Forelimb muscle (tissue), 1 donor: ENCODE measurements around the gene PVALB. TPM values are rescaled to one million over a fixed set of nuclear protein-coding genes. Genes with fewer than 3 reads are reported as not detected.

Experiments
- DNase-seq: peaks from one replicate; pipeline ENCODE4 v3.0.0-alpha.2; 2013; ENCODE audit warnings: low read depth
- polyA plus RNA-seq: library from polyadenylated mRNA; unstranded; fragments of 120-200 nt; gene quantifications from one replicate; pipeline ENCODE4 v1.2.1, GENCODE V29; 2013; ENCODE audit not compliant: insufficient read length

PVALB gene
- polyA plus RNA-seq, 1 donor, result 22.8 TPM

DNA sequence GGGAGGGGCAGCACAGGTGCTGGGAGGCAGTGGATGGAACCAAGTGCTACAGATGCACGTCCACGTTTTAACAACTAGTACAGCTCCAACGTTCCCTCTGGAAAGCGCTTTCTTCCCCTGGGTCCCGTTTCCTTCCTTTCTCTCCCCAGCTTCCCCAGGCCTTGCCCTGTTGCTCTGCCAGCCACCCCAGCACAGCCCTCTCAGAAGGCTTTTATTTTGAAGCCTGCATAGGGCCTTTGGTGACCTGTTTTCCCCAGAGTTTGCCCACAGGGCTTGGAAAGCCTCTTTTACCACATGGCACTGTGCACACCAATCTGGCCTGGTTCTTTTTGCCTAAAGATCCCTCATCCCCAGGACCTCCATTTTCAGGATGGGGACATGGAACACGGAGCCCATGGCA, 30.1 kb upstream of the PVALB start:
- no peak for DNase-seq

DNA sequence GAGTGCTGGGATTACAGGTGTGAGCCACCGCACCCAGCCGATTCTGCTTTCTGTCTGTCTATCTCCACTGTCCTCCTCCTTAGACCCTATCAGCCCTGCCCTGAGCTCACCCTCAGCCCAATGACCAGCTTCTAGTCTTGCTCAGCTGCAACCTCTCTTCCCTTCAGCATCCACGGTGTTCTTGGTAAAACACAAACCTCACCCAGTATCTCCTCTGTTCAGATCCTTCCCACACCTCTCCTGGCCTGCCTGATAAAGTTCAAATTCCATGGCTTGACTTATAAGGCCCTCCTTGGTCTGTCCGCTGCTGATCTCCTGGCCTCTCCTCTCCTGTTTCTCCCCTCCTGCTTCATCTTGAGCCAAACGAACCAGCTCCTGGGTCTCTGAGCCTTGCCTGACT, 29.4 kb upstream of the PVALB start:
- no peak for DNase-seq

DNA sequence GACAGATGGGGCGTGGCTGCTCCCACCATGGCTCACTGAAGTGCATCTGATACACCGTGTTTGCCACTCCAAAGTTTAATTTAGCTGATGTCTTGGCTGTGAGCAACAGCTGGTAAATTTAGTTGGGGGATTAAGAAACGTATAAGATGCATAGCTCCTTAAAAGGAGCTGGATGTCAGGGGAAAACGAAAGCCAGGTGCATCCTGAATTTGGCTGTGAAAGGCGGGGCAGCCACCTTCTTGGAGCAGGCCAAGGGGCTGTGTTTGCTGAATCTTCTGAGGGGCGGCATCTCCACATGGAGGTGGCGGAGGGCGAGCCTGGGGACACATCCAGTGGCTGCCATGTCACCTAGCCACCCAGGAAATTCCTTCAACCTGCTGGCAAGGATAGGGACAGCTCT, 23.3 kb upstream of the PVALB start:
- no peak for DNase-seq

DNA sequence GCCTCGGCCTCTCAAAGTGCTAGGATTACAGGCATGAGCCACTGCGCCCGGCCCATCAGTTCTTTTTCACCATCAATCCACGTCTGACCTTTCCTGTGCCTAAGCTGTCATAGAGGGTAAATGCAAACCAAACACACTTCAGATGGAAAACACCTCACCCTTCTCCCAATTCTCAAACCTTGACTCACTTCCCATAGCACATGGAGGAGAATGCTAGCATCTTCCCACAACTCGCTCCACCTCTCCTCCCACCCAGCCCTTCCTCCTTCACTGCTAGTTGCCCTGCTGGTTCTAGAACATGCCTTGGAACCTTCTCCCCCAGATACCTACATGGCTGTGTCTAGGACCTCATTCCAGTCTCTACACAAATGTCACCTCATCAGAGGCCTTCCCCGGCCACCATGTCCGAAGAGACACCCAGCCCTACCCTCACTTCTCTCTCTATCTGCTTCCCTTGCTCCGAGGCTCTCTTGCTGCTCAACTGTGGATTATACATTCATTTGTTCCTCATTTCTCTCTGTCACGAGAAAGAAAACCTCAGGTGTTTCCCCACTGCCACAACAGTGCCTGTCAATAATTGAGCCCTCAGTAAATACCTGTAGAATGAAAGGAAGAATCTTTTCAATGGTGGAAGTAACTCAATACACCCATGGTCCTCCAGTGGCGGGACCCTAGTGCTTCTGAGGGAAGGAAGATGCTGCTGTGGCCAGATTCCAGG, 22.7 kb upstream of the PVALB start:
- DNase-seq, result no peak

DNA sequence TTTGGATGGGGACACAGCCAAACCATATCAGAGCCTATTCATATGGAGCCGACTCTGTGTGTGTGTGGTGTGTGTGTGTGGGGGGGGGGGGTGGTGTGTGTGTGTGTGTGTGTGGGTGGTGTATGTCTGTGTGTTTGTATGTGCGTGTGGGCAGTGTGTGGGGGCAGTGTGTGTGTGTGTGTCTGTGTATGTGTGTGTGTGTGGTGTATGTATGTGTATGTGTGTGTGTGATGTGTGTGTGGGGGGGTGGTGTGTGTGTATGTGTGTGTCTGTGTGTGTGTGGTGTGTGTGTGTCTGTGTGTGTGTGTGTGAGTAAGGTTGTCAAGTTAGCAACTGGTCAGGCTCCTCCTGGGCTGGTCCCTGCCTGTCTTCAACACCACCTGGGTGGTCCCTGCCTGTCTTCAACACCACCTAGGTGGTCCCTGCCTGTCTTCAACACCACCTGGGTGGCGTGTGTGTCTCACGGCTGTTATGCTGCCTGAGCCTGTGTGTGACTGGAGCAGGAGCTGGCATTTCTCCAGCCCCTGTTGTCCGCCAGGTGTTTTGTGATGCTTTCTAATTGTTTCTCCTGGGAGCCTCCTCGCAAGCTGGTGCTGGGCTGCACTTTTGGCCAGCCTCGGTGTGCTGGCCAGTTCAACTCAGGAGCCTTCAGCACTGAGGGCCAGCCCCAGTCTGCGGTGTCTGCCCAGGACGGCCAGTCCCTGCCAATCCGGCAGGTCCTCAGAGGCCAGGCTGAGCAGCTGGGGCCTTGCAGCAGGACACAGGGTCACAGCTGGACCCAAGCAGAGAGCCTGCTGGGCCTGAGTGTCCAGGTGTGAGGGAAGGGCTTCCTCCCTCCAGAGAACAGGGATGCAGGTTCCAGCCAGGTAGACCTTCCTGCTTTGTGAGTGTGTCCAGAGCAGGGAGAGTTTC, 21.5 kb upstream of the PVALB start:
- DNase-seq, result no peak

GRCh38 chr22:36835903-36836302, 19.1 kb upstream of the PVALB start:
- DNase-seq, result no peak

GRCh38 chr22:36833073-36833472, 16.2 kb upstream of the PVALB start:
- DNase-seq, result no peak

DNA sequence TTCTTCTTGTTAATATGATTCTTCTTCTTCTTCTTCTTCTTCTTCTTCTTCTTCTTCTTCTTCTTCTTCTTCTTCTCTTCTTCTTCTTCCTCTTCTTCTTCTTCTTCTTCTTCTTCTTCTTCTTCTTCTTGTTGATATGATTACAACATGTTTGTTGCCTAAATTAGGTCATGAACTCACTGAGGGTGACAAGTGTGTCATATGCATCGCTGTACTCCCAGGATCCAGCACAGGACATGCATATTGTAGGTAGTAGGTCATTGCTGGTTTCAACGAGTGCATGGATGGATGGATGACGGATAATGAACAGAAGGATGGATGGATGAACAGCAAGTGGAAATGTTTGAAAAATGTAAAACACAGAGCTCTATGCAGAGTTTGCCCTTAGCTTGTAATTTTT, 14.9 kb upstream of the PVALB start:
- DNase-seq, result no peak

DNA sequence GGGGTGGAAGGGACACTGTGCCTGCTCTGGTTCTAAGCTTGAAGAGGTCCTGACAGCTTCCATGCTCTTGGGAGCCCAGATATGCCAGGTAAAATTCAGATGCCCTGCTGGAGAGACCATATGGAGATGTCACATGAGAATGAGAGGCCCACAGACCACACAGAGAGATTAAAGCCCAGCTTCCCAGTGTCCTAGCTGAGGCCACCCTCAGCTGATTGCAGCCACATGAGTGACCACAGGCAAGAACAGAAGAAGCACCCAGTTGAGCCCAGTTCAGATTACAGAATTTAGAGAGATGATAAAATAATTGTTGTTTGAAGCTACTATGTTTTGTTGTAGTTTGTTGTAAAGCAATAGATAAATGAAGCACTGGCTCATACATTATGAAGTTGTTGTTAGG, 14.4 kb upstream of the PVALB start:
- no peak for DNase-seq

GRCh38 chr22:36830601-36831000, 13.8 kb upstream of the PVALB start:
- no peak for DNase-seq

DNA sequence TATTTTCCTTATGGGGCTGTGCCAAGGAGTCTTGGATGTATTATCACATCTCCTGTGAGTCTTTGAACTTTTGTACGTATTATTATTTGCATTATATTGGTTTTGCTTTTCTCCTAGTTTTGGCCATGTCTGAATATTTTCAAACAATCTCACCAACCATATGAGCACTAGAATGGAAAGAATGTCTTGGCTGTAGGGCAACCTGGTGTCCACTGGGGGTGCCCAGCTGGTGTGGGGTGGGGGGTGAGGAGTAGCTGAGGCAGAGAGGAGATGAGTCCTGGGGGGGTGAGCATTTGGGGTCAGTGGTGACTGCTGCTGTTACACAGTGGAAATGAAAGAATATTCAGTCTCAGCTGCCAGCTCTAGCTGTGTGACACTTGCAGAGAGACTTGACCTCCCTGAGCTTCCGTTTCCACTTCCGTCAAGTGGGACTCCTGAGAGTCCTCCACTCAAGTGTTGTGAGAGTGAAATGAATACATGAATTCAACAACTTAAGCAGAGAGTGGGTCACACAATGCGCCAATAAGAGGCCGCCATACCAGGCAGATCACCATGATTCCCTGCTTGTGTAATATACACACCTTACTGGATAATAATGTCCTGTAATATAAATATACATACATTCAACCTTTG, 12.7 kb upstream of the PVALB start:
- DNase-seq, result no peak

DNA sequence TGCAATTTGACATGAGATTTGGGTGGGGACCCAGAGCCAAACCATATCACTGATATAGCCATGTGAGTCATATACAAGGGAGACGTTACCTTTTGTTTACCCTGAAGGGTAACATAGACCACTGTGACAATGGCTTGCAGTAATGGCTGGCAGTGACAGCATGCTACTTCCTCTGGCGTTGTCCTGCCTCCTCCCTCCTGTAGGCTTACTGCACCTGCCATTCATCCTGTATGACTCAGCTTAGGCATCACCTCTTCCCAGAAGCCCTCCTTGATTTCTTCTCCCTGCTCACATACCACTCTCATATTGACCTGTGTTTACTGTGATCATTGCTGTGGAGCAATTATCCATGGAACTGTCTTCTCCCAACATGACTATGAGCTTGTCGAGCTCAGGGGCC, 12.0 kb upstream of the PVALB start:
- no peak for DNase-seq

- no peak for DNase-seq
Measured at GRCh38 chr22:36826262-36826661, 9.4 kb upstream of the PVALB start.

DNA sequence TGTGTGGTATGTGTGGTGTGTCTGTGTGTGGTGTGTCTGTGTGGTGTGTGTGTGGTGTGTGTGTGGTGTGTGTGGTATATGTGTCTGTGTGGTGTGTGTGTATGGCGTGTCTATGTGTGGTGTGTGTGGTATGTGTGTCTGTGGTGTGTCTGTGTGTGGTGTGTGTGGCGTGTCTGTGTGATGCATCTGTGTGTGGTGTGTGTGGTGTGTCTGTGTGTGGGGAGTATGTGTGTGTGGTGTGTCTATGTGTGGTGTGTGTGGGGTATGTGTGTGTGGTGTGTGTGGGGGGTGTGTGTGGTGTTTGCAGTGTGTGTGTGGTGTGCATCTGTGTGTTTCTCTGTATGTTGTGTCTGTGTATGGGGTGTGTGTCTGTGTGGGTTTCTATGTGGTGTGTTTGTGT, 7.8 kb upstream of the PVALB start:
- no peak for DNase-seq

DNA sequence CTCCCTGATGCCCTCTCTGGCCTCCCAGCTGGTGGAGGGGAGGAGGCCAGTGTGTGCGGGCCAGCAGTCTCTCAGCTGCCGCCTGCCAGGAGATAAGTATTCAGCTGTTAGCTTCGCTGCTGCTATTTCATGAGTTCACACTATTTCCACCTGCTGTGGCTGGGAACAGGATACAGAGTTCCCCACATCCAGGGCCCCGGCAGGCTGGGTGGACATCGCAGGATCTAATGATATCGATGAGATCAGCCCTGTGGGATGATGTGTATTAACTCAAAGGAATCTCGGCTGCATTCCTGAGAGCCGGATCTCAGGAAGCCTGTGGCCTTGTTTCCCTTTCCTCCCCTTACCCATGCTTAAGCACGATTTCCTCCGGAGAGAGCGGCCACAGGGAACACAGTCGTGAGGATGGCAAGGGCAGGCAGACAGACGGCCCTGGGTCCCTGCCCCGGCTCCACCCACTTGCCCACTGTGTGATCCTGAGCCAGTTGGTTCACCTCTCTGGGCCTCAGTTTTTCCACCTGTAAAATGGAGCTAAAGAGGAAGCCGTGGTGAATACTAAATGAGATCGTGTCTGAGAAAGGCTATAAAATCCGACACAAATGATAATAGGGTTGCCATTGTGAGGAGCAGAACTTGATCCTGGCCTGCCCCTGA, 6.5 kb upstream of the PVALB start:
- no peak for DNase-seq

DNA sequence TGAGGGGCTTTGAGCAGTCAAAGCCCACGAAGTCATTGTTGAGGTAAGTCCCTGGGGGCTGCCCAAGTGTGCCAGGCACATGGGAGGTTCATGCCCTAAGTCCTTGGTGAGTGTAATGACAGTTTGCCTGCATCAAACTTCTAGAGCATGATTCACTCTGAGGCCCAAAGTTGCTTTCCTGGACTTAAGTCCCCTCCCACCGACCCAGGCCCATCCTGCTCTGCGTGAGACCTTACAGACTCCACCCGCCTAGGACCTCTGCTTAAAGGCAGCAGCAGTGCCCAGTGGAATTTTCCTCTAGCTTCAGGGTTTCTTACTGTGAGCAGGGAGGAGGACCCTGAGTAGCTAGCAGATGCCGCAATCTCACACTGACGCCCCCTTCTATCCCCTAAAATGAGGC, 5.7 kb upstream of the PVALB start:
- no peak for DNase-seq

DNA sequence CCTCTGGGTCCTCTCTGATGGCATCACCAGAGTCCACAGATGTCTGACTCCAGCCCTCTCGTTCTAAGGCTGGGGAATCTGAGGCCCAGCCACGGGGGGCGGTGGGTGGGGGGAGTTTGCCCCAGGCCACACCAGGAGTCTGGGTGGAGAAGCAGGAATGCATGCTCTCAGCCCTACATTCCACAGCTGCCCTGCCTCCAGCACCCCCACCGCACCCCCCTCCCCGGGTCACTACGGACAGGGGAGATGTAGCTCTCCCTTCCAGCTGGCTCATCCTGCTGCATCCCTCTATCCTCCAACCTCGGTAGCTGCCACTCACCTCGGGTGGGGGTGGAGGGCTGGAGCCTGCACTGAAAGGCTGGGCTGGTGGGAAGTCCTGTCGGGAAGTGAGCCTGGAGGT, 2.3 kb upstream of the PVALB start:
- DNase-seq, result no peak

DNA sequence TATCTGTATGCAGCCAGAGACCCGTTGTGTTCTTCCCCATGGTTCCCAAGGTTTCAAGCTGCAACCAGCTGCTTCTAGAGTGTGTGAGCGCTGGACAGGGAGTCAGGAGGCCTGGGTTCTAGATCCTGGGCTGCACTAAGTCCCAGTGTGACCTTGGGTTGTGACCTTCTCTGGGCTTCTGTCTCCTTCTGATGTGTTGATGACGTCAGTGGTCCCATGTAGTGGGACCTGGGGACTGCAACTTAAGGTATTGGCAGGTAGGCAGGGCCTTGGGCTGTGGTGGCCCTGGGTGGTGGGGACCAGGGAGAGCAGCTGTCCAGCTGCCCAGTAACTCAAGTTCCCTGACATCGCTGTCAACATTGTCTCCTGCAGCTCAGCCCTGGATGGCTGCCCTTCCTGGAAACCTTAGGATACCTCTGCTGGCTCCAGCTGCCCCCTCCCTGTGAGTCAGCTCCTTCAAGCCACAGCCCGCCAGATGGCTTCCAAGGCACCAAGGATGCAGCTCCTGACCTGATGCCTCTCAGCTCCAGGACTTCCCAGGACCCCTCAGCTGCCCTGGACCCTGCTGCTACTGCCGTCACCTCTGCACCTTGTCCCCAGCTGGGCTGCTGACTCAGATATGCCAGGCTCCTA, 1.3 kb upstream of the PVALB start:
- DNase-seq, result no peak

DNA sequence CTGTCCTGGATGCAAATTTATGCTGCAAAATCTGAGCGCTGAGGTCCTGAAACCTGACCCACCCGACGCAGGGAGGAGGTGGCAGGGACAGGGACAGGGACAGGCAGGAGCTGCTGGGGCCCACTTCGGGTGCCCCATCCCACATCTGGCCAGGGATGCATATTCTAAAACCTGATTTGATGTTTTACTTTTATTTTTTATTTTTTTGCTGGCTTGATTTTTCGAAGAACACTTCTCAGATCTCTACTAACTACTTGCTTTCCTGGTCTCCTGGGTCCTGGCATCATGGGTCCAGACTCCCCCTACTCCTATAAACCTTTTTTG, 652 bp upstream of the PVALB start:
- no peak for DNase-seq

GRCh38 chr22:36816339-36816635, 548 bp downstream of the PVALB start:
- DNase-seq, result no peak

DNA sequence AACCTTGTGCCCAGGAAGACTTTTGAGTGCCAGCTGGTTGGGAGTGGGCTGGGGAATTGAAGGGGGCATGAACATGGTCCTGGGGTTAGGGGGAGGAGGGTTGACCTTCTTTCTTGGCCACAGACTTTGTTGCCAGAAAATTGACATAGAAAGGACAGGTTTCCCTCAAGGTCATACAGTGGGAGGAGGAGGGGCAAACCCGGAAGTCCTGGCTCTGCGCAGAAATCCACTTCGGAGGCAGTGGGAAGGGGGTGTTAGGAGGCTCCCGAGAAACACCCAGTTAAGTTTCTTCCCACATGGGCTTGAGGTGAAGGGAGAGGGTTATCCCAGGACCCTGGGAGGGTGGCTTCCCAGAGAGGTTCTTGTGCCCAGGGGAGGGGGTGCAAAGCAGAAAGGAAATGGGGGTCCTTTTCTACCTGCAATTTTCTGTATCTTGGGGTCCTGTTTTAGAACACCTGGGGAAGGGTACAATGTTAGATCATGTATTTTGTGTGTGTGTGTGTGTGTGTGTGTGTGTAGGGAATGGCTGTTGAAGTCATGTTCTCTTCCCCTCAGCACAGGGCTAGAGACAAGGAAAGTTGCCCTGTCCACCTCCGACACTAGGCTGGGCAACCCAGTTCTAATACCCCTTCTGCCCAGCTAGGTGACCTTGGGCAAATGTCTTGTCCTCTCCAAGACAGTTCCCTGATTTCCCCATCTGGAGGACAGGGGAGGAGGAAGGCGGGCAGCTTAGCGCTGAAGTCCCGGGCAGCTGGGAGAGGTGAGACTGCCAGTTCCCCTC, 1.1 kb downstream of the PVALB start:
- DNase-seq, result no peak
